ENCODE results near the gene CDH22. TPM values are rescaled to one million over a fixed set of nuclear protein-coding genes. Genes with fewer than 3 reads are reported as not detected.

Gene CDH22
- total RNA-seq, 1 donor, result not detected

- Histone ChIP-seq H3K9me3 (ENCODE audit: low read depth, low read length) (no peaks in the 10 kb centered on the region), H3K27me3 (ENCODE audit: insufficient read depth, low read length) (peaks cover 22% of the 10 kb centered on the region), H3K4me1 (ENCODE audit: insufficient read depth, low read length) (peaks cover 10% of the 10 kb centered on the region), H3K4me3 (ENCODE audit: low read length) (no peak overlapping the region)
Measured at GRCh38 chr20:46303176-46303956, 4.9 kb downstream of the CDH22 start.

DNA sequence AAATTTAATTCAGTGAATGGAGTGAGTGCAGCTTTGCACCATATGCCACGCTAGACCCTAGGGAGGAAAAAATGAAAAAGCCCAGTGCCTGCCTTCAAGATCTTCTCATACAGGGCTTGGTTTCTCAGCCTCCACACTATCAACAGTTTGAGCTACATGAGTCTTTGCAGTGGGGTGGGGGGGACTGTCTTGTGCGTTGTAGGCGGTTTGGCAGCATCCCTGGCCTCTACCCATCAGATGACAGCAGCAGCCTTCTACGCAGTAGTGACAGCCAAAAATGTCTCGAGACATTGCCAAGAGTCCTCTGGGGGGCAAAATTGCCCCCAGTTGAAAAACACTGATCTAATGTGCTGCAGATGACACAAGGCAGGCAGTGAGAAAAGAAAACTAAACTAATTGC lies 6.2 kb downstream of the CDH22 start:
- Histone ChIP-seq H3K4me3 (ENCODE audit: low read length) (no peak overlapping the region), H3K9me3 (ENCODE audit: low read depth, low read length) (no peaks in the 10 kb centered on the region), H3K4me1 (ENCODE audit: insufficient read depth, low read length) (peaks cover 2% of the 10 kb centered on the region), H3K27me3 (ENCODE audit: insufficient read depth, low read length) (peaks cover 15% of the 10 kb centered on the region)

- no peaks in the 10 kb centered on the region for H3K9me3 ChIP-seq (ENCODE audit: low read depth, low read length)
- H3K27me3 ChIP-seq (ENCODE audit: insufficient read depth, low read length), result peaks cover 5% of the 10 kb centered on the region
- H3K4me1 ChIP-seq (ENCODE audit: insufficient read depth, low read length), result no peaks in the 10 kb centered on the region
- H3K4me3 ChIP-seq (ENCODE audit: low read length), result no peak overlapping the region
Measured at GRCh38 chr20:46300281-46300680, 8.0 kb downstream of the CDH22 start.

GRCh38 chr20:46299078-46299477 lies 9.2 kb downstream of the CDH22 start:
- Histone ChIP-seq H3K9me3 (ENCODE audit: low read depth, low read length) (no peaks in the 10 kb centered on the region), H3K27me3 (ENCODE audit: insufficient read depth, low read length) (peaks cover 3% of the 10 kb centered on the region)

GRCh38 chr20:46298374-46298773 lies 9.9 kb downstream of the CDH22 start:
- H3K4me3 ChIP-seq (ENCODE audit: low read length), result no peak overlapping the region
- no peaks in the 10 kb centered on the region for H3K9me3 ChIP-seq (ENCODE audit: low read depth, low read length)
- no peaks in the 10 kb centered on the region for H3K4me1 ChIP-seq (ENCODE audit: insufficient read depth, low read length)
- H3K27me3 ChIP-seq (ENCODE audit: insufficient read depth, low read length), result peaks cover 4% of the 10 kb centered on the region

More at GRCh38 chr20:46299078-46299477, 9.2 kb downstream of the CDH22 start:
- no peak overlapping the region for H3K4me3 ChIP-seq (ENCODE audit: low read length)
- H3K4me1 ChIP-seq (ENCODE audit: insufficient read depth, low read length), result no peaks in the 10 kb centered on the region

GRCh38 chr20:46296526-46297250 lies 11.6 kb downstream of the CDH22 start:
- no peaks in the 10 kb centered on the region for H3K9me3 ChIP-seq (ENCODE audit: low read depth, low read length)
- H3K4me3 ChIP-seq (ENCODE audit: low read length), result no peak overlapping the region
- H3K27me3 ChIP-seq (ENCODE audit: insufficient read depth, low read length), result peaks cover 6% of the 10 kb centered on the region
- no peaks in the 10 kb centered on the region for H3K4me1 ChIP-seq (ENCODE audit: insufficient read depth, low read length)

GRCh38 chr20:46293084-46293483 lies 15.2 kb downstream of the CDH22 start:
- no peak overlapping the region for H3K4me3 ChIP-seq (ENCODE audit: low read length)
- H3K27me3 ChIP-seq (ENCODE audit: insufficient read depth, low read length), result peaks cover 6% of the 10 kb centered on the region
- no peaks in the 10 kb centered on the region for H3K4me1 ChIP-seq (ENCODE audit: insufficient read depth, low read length)
- no peaks in the 10 kb centered on the region for H3K9me3 ChIP-seq (ENCODE audit: low read depth, low read length)

- H3K27me3 ChIP-seq (ENCODE audit: insufficient read depth, low read length), result peaks cover 6% of the 10 kb centered on the region
- H3K9me3 ChIP-seq (ENCODE audit: low read depth, low read length), result no peaks in the 10 kb centered on the region
- no peaks in the 10 kb centered on the region for H3K4me1 ChIP-seq (ENCODE audit: insufficient read depth, low read length)
- no peak overlapping the region for H3K4me3 ChIP-seq (ENCODE audit: low read length)
Measured at GRCh38 chr20:46291401-46291800, 16.9 kb downstream of the CDH22 start.

- H3K9me3 ChIP-seq (ENCODE audit: low read depth, low read length), result no peaks in the 10 kb centered on the region
- H3K4me3 ChIP-seq (ENCODE audit: low read length), result no peak overlapping the region
- no peaks in the 10 kb centered on the region for H3K4me1 ChIP-seq (ENCODE audit: insufficient read depth, low read length)
- H3K27me3 ChIP-seq (ENCODE audit: insufficient read depth, low read length), result peaks cover 3% of the 10 kb centered on the region
Measured at GRCh38 chr20:46289432-46289831, 18.9 kb downstream of the CDH22 start.

GRCh38 chr20:46286977-46287376 lies 21.3 kb downstream of the CDH22 start:
- no peaks in the 10 kb centered on the region for H3K4me1 ChIP-seq (ENCODE audit: insufficient read depth, low read length)
- no peaks in the 10 kb centered on the region for H3K27me3 ChIP-seq (ENCODE audit: insufficient read depth, low read length)
- H3K9me3 ChIP-seq (ENCODE audit: low read depth, low read length), result no peaks in the 10 kb centered on the region
- no peak overlapping the region for H3K4me3 ChIP-seq (ENCODE audit: low read length)

DNA sequence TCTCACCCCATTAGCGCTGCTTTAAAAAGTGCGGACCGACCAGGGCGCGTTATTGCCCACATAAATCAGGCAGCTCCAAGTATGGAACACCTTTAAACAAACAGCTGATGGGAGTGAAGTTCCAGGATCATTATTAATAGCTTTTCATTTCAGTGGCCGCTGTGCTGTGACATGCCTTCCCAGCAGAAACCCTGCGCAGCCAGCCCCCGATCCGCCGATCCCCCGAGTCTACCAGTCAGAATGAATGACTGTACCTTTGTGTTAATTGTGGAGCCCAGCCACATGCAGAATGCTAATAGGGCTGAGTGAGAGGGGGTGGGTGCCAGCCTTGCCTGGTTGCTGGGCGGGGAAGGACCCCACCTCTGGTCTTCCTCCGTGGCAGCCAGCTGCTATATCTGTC lies 21.9 kb downstream of the CDH22 start:
- Histone ChIP-seq H3K4me1 (ENCODE audit: insufficient read depth, low read length) (no peaks in the 10 kb centered on the region), H3K27me3 (ENCODE audit: insufficient read depth, low read length) (peaks cover 2% of the 10 kb centered on the region), H3K9me3 (ENCODE audit: low read depth, low read length) (no peaks in the 10 kb centered on the region), H3K4me3 (ENCODE audit: low read length) (no peak overlapping the region)

DNA sequence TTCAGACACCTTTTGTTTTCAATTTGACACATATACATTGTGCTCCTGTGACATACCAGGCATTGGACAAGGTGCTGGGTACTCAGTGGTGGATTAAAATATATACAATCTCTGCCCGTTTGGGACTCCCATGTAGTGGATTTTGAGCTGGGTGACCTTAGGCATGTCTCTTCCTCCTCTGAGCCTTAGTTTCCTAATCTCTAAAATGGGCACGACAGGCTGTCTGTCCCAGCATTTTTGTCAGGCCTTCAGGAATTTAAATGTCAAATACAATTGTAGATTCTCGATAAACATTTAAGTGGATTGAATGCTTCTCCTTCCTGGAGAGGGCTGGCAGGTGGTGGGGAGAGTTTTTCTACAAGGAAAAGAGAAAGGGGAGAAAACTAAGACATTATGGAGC lies 22.6 kb downstream of the CDH22 start:
- Histone ChIP-seq H3K4me3 (ENCODE audit: low read length) (no peak overlapping the region), H3K9me3 (ENCODE audit: low read depth, low read length) (no peaks in the 10 kb centered on the region), H3K27me3 (ENCODE audit: insufficient read depth, low read length) (peaks cover 3% of the 10 kb centered on the region), H3K4me1 (ENCODE audit: insufficient read depth, low read length) (no peaks in the 10 kb centered on the region)

GRCh38 chr20:46285072-46285471 lies 23.2 kb downstream of the CDH22 start:
- Histone ChIP-seq H3K4me1 (ENCODE audit: insufficient read depth, low read length) (no peaks in the 10 kb centered on the region), H3K4me3 (ENCODE audit: low read length) (no peak overlapping the region), H3K9me3 (ENCODE audit: low read depth, low read length) (no peaks in the 10 kb centered on the region), H3K27me3 (ENCODE audit: insufficient read depth, low read length) (peaks cover 3% of the 10 kb centered on the region)

DNA sequence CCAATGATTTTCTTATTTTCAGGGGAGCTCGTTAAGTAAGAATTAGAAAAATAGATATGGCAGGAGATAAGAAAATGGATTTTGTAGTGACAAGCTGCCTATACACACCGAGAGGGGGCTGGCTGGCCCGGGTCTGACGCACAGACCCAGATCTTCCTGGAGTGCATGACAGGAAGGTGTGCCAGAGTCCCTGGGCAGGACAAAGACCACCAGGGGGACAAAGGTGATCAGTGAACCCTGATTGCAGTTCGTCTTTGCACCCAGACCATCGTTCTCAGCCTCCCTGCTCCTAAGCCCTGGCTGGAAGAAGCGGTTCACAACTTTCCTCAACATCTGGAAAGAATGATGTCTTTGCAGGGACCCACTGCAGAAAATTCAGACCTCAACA lies 24.3 kb downstream of the CDH22 start:
- Histone ChIP-seq H3K4me3 (ENCODE audit: low read length) (no peak overlapping the region), H3K9me3 (ENCODE audit: low read depth, low read length) (no peaks in the 10 kb centered on the region), H3K4me1 (ENCODE audit: insufficient read depth, low read length) (no peaks in the 10 kb centered on the region), H3K27me3 (ENCODE audit: insufficient read depth, low read length) (peaks cover 3% of the 10 kb centered on the region)

DNA sequence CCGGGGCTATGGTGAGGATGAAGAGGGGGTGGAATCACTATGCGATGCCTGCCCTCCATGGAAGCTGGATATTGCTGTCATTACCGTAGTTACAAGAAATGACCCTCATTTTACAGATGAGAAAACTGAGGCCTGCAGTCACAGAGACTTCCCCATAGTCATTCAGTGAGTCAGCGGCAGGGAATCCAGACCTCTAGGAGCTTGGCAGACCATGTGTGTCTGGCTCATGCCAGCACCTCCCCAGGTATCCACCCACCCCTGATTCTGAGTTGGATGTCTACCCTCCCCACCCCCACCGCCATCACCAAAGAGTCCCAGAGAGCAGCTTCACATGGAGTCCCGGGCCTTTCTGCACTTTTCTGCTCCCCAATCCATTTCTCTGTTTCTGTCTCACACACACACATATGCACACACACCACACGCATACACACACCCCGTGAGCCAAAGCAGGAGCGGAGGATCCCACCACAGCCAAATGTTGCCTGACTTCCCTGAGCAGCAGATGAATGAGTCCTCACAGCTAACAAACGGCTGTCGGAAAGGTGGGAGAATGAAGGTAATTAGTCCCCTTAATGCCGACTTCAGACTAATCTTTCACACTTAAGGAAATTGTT lies 24.8 kb downstream of the CDH22 start:
- Histone ChIP-seq H3K27me3 (ENCODE audit: insufficient read depth, low read length) (peaks cover 3% of the 10 kb centered on the region), H3K9me3 (ENCODE audit: low read depth, low read length) (no peaks in the 10 kb centered on the region), H3K4me1 (ENCODE audit: insufficient read depth, low read length) (no peaks in the 10 kb centered on the region), H3K4me3 (ENCODE audit: low read length) (no peak overlapping the region)
